Endodermal cell (in vitro differentiated cells): ENCODE results near the gene SMS. TPM values are rescaled to one million over a fixed set of nuclear protein-coding genes. Genes with fewer than 3 reads are reported as not detected.

Experiments used
- DNase-seq: peaks from one replicate; pipeline ENCODE4 v3.0.0-alpha.2; 2017
- H3K27ac ChIP-seq: 2 replicates; pipeline ENCODE4 v1.5.1; 2013; ENCODE audit warnings: mild to moderate bottlenecking, low read depth, low read length, moderate library complexity
- H3K27me3 ChIP-seq: 2 replicates; pipeline ENCODE4 v1.6.1; 2013; ENCODE audit warnings: mild to moderate bottlenecking, low read length, moderate library complexity; ENCODE audit not compliant: insufficient read depth, control insufficient read depth, poor library complexity, severe bottlenecking
- H3K36me3 ChIP-seq: 2 replicates; pipeline ENCODE4 v1.7.0; 2013; ENCODE audit warnings: mild to moderate bottlenecking, low read length, moderate library complexity; ENCODE audit not compliant: control insufficient read depth, insufficient read depth
- H3K4me1 ChIP-seq: one replicate; pipeline ENCODE4 v1.7.0; 2013; ENCODE audit warnings: low read length; ENCODE audit not compliant: control insufficient read depth, insufficient read depth
- H3K4me3 ChIP-seq: 2 replicates; pipeline ENCODE4 v1.5.1; 2013; ENCODE audit warnings: mild to moderate bottlenecking, low read length, moderate library complexity
- H3K9ac ChIP-seq: 2 replicates; pipeline ENCODE4 v1.6.1; 2013; ENCODE audit warnings: mild to moderate bottlenecking, low read length, moderate library complexity; ENCODE audit not compliant: poor library complexity, severe bottlenecking; ENCODE audit errors: extremely low read depth
- H3K9me3 ChIP-seq: 2 replicates; pipeline ENCODE4 v1.6.1; 2013; ENCODE audit warnings: mild to moderate bottlenecking, low read length, moderate library complexity; ENCODE audit not compliant: control insufficient read depth
- H3K27ac Mint-ChIP-seq: 2 replicates; pipeline ENCODE4 v1.8.0; 2020; ENCODE audit warnings: mixed read lengths
- H3K27me3 Mint-ChIP-seq: 2 replicates; pipeline ENCODE4 v1.8.0; 2021; ENCODE audit warnings: mild to moderate bottlenecking, mixed read lengths; ENCODE audit not compliant: insufficient read depth
- H3K36me3 Mint-ChIP-seq: 2 replicates; pipeline ENCODE4 v1.8.0; 2020; ENCODE audit warnings: low read depth, mixed read lengths
- H3K4me1 Mint-ChIP-seq: 2 replicates; pipeline ENCODE4 v1.8.0; 2020; ENCODE audit warnings: mixed read lengths
- H3K4me3 Mint-ChIP-seq: 2 replicates; pipeline ENCODE4 v1.8.0; 2020; ENCODE audit warnings: mild to moderate bottlenecking, moderate library complexity, mixed read lengths
- H3K9me3 Mint-ChIP-seq: 2 replicates; pipeline ENCODE4 v1.8.0; 2020; ENCODE audit warnings: mild to moderate bottlenecking, mixed read lengths
- CTCF ChIP-seq: fragments of 200-600 bp; sonication (generic); conservative IDR thresholded peaks from 2 replicates; pipeline ENCODE4 v1.5.0; 2021; ENCODE audit warnings: antibody characterized with exemption, mild to moderate bottlenecking
- WGBS, 2 experiments: methylation state at CpG; one replicate each; pipeline versions ENCODE4 v1.1.5 to v1.1.7; 2013; ENCODE audit warnings: missing lambda C conversion rate in 2 of 2, mixed read lengths in 1 of 2; ENCODE audit not compliant: insufficient coverage in 1 of 2, insufficient read length in 1 of 2; 5-methylcytosine and 5-hydroxymethylcytosine counted together
- total RNA-seq, 2 donors: library from RNA; stranded (reverse); fragmentation: NEBNext Ultra II Directional in 1 of 2; extraction: Animal tissue kit (Norgen Biotek cat#: 25700) in 1 of 2; gene quantifications; 2 replicates in 1 of 2; 3 replicates in 1 of 2; pipeline ENCODE4 v1.2.1, GENCODE V29; 2021

Gene SMS
- total RNA-seq, 2 donors from 2014 or later = 163 to 312 TPM

- Mint-ChIP-seq H3K4me3 (no peak overlapping the region), H3K9me3 (no peaks in the 10 kb centered on the region), H3K27ac (no peak overlapping the region), H3K36me3 (peaks cover 6% of the 10 kb centered on the region), H3K27me3 (no peaks in the 10 kb centered on the region), H3K4me1 (no peaks in the 10 kb centered on the region)
- Histone ChIP-seq H3K4me3 (no peak overlapping the region), H3K9ac (no peak overlapping the region), H3K27me3 (no peaks in the 10 kb centered on the region), H3K9me3 (no peaks in the 10 kb centered on the region), H3K36me3 (no peaks in the 10 kb centered on the region), H3K27ac (peak overlapping the region; percentile 90), H3K4me1 (no peaks in the 10 kb centered on the region)
- no peak for TF ChIP-seq CTCF
- no peak for DNase-seq
- 67% methylated on average over 1 of the region's 1 CpG; no CpG with 5 or more reads in 1 of the 2 experiments for WGBS, 2 experiments
Observed at GRCh38 chrX:21907260-21907659, 33.2 kb upstream of the SMS start.

GRCh38 chrX:21911481-21911880 is 29.0 kb upstream of the SMS start:
- 94% methylated on average over 4 of the region's 4 CpGs; no CpG with 5 or more reads in 1 of the 2 experiments for WGBS, 2 experiments
- no peaks in the 10 kb centered on the region for H3K27me3 ChIP-seq
- H3K27me3 Mint-ChIP-seq = no peaks in the 10 kb centered on the region
- no peak for DNase-seq
- TF ChIP-seq CTCF = no peak
- no peaks in the 10 kb centered on the region for H3K9me3 ChIP-seq
- H3K36me3 ChIP-seq = no peaks in the 10 kb centered on the region
- no peaks in the 10 kb centered on the region for H3K4me1 Mint-ChIP-seq
- no peak overlapping the region for H3K9ac ChIP-seq
- no peak overlapping the region for H3K27ac Mint-ChIP-seq
- H3K4me1 ChIP-seq = no peaks in the 10 kb centered on the region
- no peaks in the 10 kb centered on the region for H3K9me3 Mint-ChIP-seq
- no peak overlapping the region for H3K4me3 ChIP-seq
- no peaks in the 10 kb centered on the region for H3K36me3 Mint-ChIP-seq
- H3K4me3 Mint-ChIP-seq = no peak overlapping the region
- no peak overlapping the region for H3K27ac ChIP-seq

DNA sequence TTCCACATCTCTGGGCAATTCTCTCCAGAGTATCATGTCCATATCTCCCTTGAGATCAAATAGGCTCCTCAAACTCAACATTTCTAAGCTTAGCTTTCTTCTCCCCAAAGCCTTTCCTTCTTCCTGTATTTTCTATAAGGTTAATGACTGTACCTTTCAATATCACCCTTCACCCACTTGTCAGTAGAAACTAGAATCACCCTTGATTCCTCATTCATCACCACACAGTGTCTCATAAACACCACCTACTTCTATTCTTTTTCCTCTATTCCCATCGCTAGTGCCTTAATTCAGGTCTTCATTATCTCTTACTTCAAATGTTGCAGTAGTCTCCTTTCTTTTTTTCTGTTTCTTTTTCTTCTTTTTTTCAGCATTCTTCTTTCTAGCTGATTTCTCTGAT is 28.3 kb upstream of the SMS start:
- TF ChIP-seq CTCF = no peak
- DNase-seq = no peak
- Histone ChIP-seq H3K36me3 (no peaks in the 10 kb centered on the region), H3K9ac (no peak overlapping the region), H3K27ac (no peak overlapping the region), H3K27me3 (no peaks in the 10 kb centered on the region), H3K4me1 (no peaks in the 10 kb centered on the region), H3K4me3 (no peak overlapping the region), H3K9me3 (no peaks in the 10 kb centered on the region)
- Mint-ChIP-seq H3K27me3 (no peaks in the 10 kb centered on the region), H3K4me1 (no peaks in the 10 kb centered on the region), H3K4me3 (no peak overlapping the region), H3K9me3 (no peaks in the 10 kb centered on the region), H3K36me3 (no peaks in the 10 kb centered on the region), H3K27ac (no peak overlapping the region)
- 89 to 100% methylated on average over 1 of the region's 1 CpG for WGBS, 2 experiments
